Keratinocyte (primary cell): ENCODE measurements around the gene TMEM231.

Source experiments
- CTCF ChIP-seq, 3 experiments: IDR thresholded peaks in 1 of 3; conservative IDR thresholded peaks in 1 of 3; optimal IDR thresholded peaks in 1 of 3; 2 replicates in 2 of 3; 3 replicates in 1 of 3; pipeline versions ENCODE3 to v1.5.1; 2011; ENCODE audit warnings: low read length in 3 of 3, mild to moderate bottlenecking in 3 of 3, moderate library complexity in 2 of 3, control low read depth in 1 of 3, inconsistent platforms in 1 of 3; ENCODE audit not compliant: insufficient read depth in 2 of 3; ENCODE audit errors: extremely low read depth in 1 of 3
- EZH2 ChIP-seq: IDR thresholded peaks from one replicate; pipeline ENCODE4 v1.6.1; 2012; ENCODE audit warnings: inconsistent platforms, mild to moderate bottlenecking, low read length, moderate library complexity

GRCh38 chr16:75555707-75556430, at the start of gene TMEM231:
- TF ChIP-seq CTCF (optimal IDR thresholded peaks at IDR 0.05 in 1 of 3, IDR thresholded peaks at IDR 0.05 in 1 of 3, conservative IDR thresholded peaks at IDR 0.05 in 1 of 3; ENCODE audit: extremely low read depth in 1 of 3, insufficient read depth in 2 of 3, low read length in 3 of 3) (no peak), EZH2 (no peak)
